K562 (cell line): ENCODE data around the gene CRAMP1. TPM values are rescaled to one million over a fixed set of nuclear protein-coding genes. Genes with fewer than 3 reads are reported as not detected.
A peak's percentile ranks its signal among the peaks of the same experiment; 100 is the strongest.

Source experiments
- ATAC-seq: fragments of 200-7000 bp; cut with Tn5 transposase; 3 replicates; pipeline ENCODE4 v1.9.1; 2020; ENCODE audit warnings: moderate library complexity
- BruUV-seq: library from RNA; stranded (reverse); fragments of 400-500 nt; replicated peaks from 2 replicates; lab custom pipeline; 2021; lab: Mats Ljungman, UMichigan
- CTCF ChIA-PET: fragments of 300-600 bp; formaldehyde crosslinking; extraction: SDS; loops from one replicate; lab custom pipeline; 2021; ENCODE audit warnings: low intra/inter-chr PET ratio; lab: Yijun Ruan, JAX
- POLR2A ChIA-PET: fragments of 300-600, 350-650 bp; sonication (Branson Sonifier 250); formaldehyde crosslinking; extraction: SDS; loops from one replicate; lab custom pipeline; 2021; ENCODE audit warnings: antibody characterized with exemption, inconsistent platforms; lab: Yijun Ruan, JAX
- DNase-seq, 4 experiments: peaks; one replicate each; pipeline versions ENCODE4 v3.0.0 to v3.0.0-alpha.2; 2011 to 2018; ENCODE audit warnings: low spot score in 3 of 4, mixed read lengths in 3 of 4; ENCODE audit errors: extremely low read depth in 1 of 4
- FAIRE-seq: peaks from 2 replicates; lab custom pipeline; 2011; peaks lifted over from hg19 to GRCh38; lab: Jason Lieb, UNC
- H2AFZ ChIP-seq: 2 replicates; pipeline ENCODE4 v1.6.0; 2011; ENCODE audit warnings: low read depth, low read length, control low read depth, inconsistent platforms
- H3K27ac ChIP-seq: fragments of 200-600 bp; 3 replicates; pipeline ENCODE4 v1.8.0; 2011; ENCODE audit warnings: low read depth, mild to moderate bottlenecking, control low read depth, inconsistent platforms, low read length, moderate library complexity, mixed read lengths; ENCODE audit errors: extremely low read depth
- H3K27me3 ChIP-seq, 2 experiments: fragments of 300-600 bp in 1 of 2; 2 replicates in 1 of 2; 3 replicates in 1 of 2; pipeline versions ENCODE4 v1.6.0 to v1.8.0; 2011; ENCODE audit warnings: inconsistent platforms in 2 of 2, low read length in 2 of 2, mild to moderate bottlenecking in 1 of 2, mixed read lengths in 1 of 2, moderate library complexity in 1 of 2; ENCODE audit not compliant: control insufficient read depth in 2 of 2, insufficient read depth in 2 of 2
- H3K36me3 ChIP-seq: fragments of 300-600 bp; 3 replicates; pipeline ENCODE4 v1.8.0; 2011; ENCODE audit warnings: mild to moderate bottlenecking, low read length, inconsistent platforms; ENCODE audit not compliant: control insufficient read depth, insufficient read depth
- H3K4me1 ChIP-seq, 2 experiments: fragments of 200-600 bp in 1 of 2; replicated peaks in 1 of 2; 2 replicates in 1 of 2; 3 replicates in 1 of 2; pipeline versions ENCODE4 v1.5.1 to v1.8.0; 2011; ENCODE audit warnings: inconsistent platforms in 2 of 2, low read length in 2 of 2, mild to moderate bottlenecking in 1 of 2, mixed read lengths in 1 of 2, moderate library complexity in 1 of 2; ENCODE audit not compliant: control insufficient read depth in 2 of 2, insufficient read depth in 2 of 2
- H3K4me2 ChIP-seq: 2 replicates; pipeline ENCODE4 v1.6.1; 2011; ENCODE audit warnings: low read length, control low read depth, inconsistent platforms, mixed read lengths; ENCODE audit not compliant: insufficient read depth
- H3K4me3 ChIP-seq: fragments of 200-600 bp; sonication (generic), shearing (Covaris generic); 2 replicates; pipeline ENCODE4 v1.5.1; 2016; ENCODE audit warnings: control low read depth, inconsistent platforms
- H3K79me2 ChIP-seq: fragments of 200-600 bp; 3 replicates; pipeline ENCODE4 v1.8.0; 2011; ENCODE audit warnings: low read length, inconsistent platforms; ENCODE audit not compliant: control insufficient read depth, insufficient read depth
- H3K9ac ChIP-seq, 2 experiments: 2 replicates each; pipeline versions ENCODE4 v1.6.0 to v1.6.1; 2011; ENCODE audit warnings: low read depth in 2 of 2, low read length in 2 of 2, control low read depth in 1 of 2, inconsistent platforms in 1 of 2, mild to moderate bottlenecking in 1 of 2, mixed read lengths in 1 of 2; ENCODE audit not compliant: insufficient read depth in 1 of 2
- H3K9me1 ChIP-seq: one replicate; pipeline ENCODE4 v1.6.0; 2011; ENCODE audit warnings: inconsistent platforms, mild to moderate bottlenecking, low read length, moderate library complexity; ENCODE audit not compliant: control insufficient read depth, insufficient read depth
- H3K9me3 ChIP-seq: replicated peaks from 2 replicates; pipeline ENCODE4 v1.5.1; 2011; ENCODE audit warnings: low read depth, low read length, inconsistent platforms; ENCODE audit not compliant: control insufficient read depth, insufficient read depth
- H4K20me1 ChIP-seq: replicated peaks from 2 replicates; pipeline ENCODE4 v1.6.1; 2011; ENCODE audit warnings: low read length, inconsistent platforms, mixed read lengths; ENCODE audit not compliant: control insufficient read depth, insufficient read depth
- BACH1 ChIP-seq: fragments of 200-800 bp; sonication (Bioruptor generic); IDR thresholded peaks from 2 replicates; pipeline ENCODE4 v1.6.1; 2016; ENCODE audit warnings: missing genetic modification characterization, missing compliant biosample characterization
- CXXC5 ChIP-seq: fragments of 250-450 bp; sonication (Bioruptor Pico); IDR thresholded peaks from 2 replicates; pipeline ENCODE4 v1.8.0; 2022; ENCODE audit warnings: inconsistent platforms, mild to moderate bottlenecking, moderate library complexity
- DACH1 ChIP-seq: fragments of 450-650 bp; IDR thresholded peaks from 2 replicates; pipeline ENCODE4 v1.6.1; 2018; ENCODE audit not compliant: partially characterized antibody
- GTF2B ChIP-seq: IDR thresholded peaks from 2 replicates; pipeline ENCODE4 v1.6.1; 2011; ENCODE audit not compliant: insufficient read length; ENCODE audit errors: extremely low read depth
- HMG20B ChIP-seq: fragments of 250-450 bp; sonication (Bioruptor Pico); IDR thresholded peaks from 2 replicates; pipeline ENCODE4 v1.5.0; 2021; ENCODE audit warnings: mild to moderate bottlenecking
- IRF2 ChIP-seq: sonication (generic); formaldehyde crosslinking; IDR thresholded peaks from 2 replicates; pipeline ENCODE4 v1.8.1; 2022; ENCODE audit warnings: mild to moderate bottlenecking, missing genetic modification reagents
- L3MBTL2 ChIP-seq: fragments of 450-650 bp; IDR thresholded peaks from 2 replicates; pipeline ENCODE4 v1.6.1; 2016; ENCODE audit warnings: mild to moderate bottlenecking, moderate library complexity
- NUFIP1 ChIP-seq: fragments of 450-650 bp; IDR thresholded peaks from 2 replicates; pipeline ENCODE4 v1.6.1; 2018; ENCODE audit not compliant: partially characterized antibody
- RAD21 ChIP-seq, 2 experiments: fragments of 250-450 bp in 1 of 2; fragments of 450-650 bp in 1 of 2; sonication (Bioruptor Pico) in 1 of 2; formaldehyde crosslinking in 1 of 2; IDR thresholded peaks in 1 of 2; conservative IDR thresholded peaks in 1 of 2; 2 replicates each; pipeline versions ENCODE4 v1.4.0 to v1.8.0; 2020 to 2022; ENCODE audit warnings: mild to moderate bottlenecking in 2 of 2, moderate library complexity in 1 of 2
- RBM14 ChIP-seq: fragments of 200-400 bp; formaldehyde crosslinking; IDR thresholded peaks from 2 replicates; pipeline ENCODE4 v1.6.1; 2018; ENCODE audit warnings: low read depth, mild to moderate bottlenecking, low read length, moderate library complexity, borderline replicate concordance; ENCODE audit not compliant: insufficient read depth
- ZNF217 ChIP-seq: sonication (generic); formaldehyde crosslinking; IDR thresholded peaks from 2 replicates; pipeline ENCODE4 v1.8.0; 2022; ENCODE audit warnings: mild to moderate bottlenecking, missing genetic modification reagents
- ZNF23 ChIP-seq: fragments of 250-450 bp; sonication (Bioruptor Pico); IDR thresholded peaks from 2 replicates; pipeline ENCODE4 v1.4.0; 2020; ENCODE audit warnings: mild to moderate bottlenecking
- ZNF24 ChIP-seq: fragments of 450-650 bp; IDR thresholded peaks from 2 replicates; pipeline ENCODE4 v1.6.1; 2016
- ZNF57 ChIP-seq: fragments of 450-650 bp; formaldehyde crosslinking; IDR thresholded peaks from 2 replicates; pipeline ENCODE4 v1.4.0; 2020; ENCODE audit warnings: mild to moderate bottlenecking, moderate library complexity
- ZNF766 ChIP-seq: fragments of 200-800 bp; sonication (Bioruptor generic); conservative IDR thresholded peaks from 2 replicates; pipeline ENCODE4 v1.6.1; 2016; ENCODE audit warnings: missing genetic modification characterization, missing compliant biosample characterization
- WGBS: fragments of 100-300 bp; shearing (Covaris generic); methylation state at CpG from one replicate; pipeline ENCODE4 v1.1.6; 2016; ENCODE audit warnings: low coverage, mixed read lengths; ENCODE audit not compliant: insufficient coverage; ENCODE audit errors: missing lambda C conversion rate; 5-methylcytosine and 5-hydroxymethylcytosine counted together
- in situ Hi-C: fragments of 300-500 bp; cut with MboI; formaldehyde crosslinking; loops from 4 replicates; pipeline ENCODE4 v1.15.0; 2018; ENCODE audit warnings: inconsistent platforms, mixed read lengths
- intact Hi-C: fragments of 100-400 bp; cut with micrococcal nuclease; formaldehyde crosslinking; loops from 2 replicates; pipeline ENCODE4 v1.14.2; 2022
- polyA plus RNA-seq, 8 experiments: library from polyadenylated mRNA; depleted of rRNA in 4 of 8; stranded (reverse) in 5 of 8; unstranded in 3 of 8; fragments of >200 nt; fragmentation: Nextera tagmentation in 2 of 8; fragmentation: Illumina TruSeq in 1 of 8; extraction: Ambion mirVana in 2 of 8; extraction: Trizol in 1 of 8; gene quantifications; 2 replicates each; pipeline versions ENCODE4 v1.2.1 to v1.2.3, GENCODE V29; 2011 to 2014; ENCODE audit warnings: inconsistent platforms in 1 of 8, missing spikeins in 1 of 8
- total RNA-seq, 7 experiments: library from RNA; depleted of rRNA in 6 of 7; stranded (reverse); fragments of >200 nt in 6 of 7; fragmentation: Illumina TruSeq in 2 of 7; extraction: Trizol in 2 of 7; gene quantifications; 2 replicates each; pipeline versions ENCODE4 v1.2.1 to v1.2.3, GENCODE V29; 2011 to 2021; ENCODE audit warnings: low replicate concordance in 1 of 7
- TF ChIP-seq, protein P1 (sequence below): fragments of 250-450 bp; sonication (Bioruptor Pico); IDR thresholded peaks from 2 replicates; pipeline ENCODE4 v1.5.0; 2021
- TF ChIP-seq, protein P2 (sequence below): fragments of 450-650 bp; IDR thresholded peaks from 2 replicates; pipeline ENCODE4 v1.6.1; 2016
- TF ChIP-seq, protein P3 (sequence below): IDR thresholded peaks from 2 replicates; pipeline ENCODE4 v1.6.1; 2016; ENCODE audit warnings: missing genetic modification characterization, missing compliant biosample characterization

The CRAMP1 gene
- total and polyA plus RNA-seq, 9 of the 15 experiments (the other 6 are each of a cell fraction or from before 2014, with no cell fraction given), result 0.52 to 20.8 (median 7.5) TPM

DNA sequence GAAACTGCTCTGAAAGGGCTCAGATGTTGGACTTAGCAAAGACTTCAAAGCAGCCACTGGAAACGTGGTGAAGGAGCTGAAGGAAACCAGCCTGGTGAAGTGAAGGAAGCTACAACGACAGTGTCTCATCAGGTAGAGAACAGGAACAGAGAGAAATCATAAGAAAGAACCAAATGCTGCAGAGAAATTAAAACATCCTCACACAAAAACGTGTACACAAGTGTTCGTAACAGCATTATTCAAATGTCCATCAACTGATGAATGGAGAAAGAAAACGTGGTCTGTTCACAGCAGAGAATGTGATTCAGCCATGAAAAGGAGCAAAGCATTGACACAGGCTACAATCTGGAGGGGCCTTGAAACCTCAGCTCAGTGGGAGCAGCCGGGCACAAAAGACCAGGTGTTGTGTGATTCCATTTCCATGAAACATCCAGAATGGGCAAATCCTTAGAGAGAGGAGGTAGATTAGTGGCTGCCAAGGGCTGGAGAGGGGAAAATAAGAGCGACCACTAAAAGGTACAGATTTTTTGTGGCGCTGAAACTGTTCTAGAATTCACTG is 27.2 kb upstream of the CRAMP1 start:
- in situ Hi-C loops, result no loop called here
- POLR2A ChIA-PET, result interaction anchor here (0.6 kb wide), 1 partner anchor 161 kb away, joined by 3 read pairs; no protein-coding TSS in a partner anchor
- DNase-seq, result no peak
- BruUV-seq, result no TSS peak
- Histone ChIP-seq H3K79me2 (no peaks in the 10 kb centered on the region), H4K20me1 (no peaks in the 10 kb centered on the region), H3K9me3 (no peaks in the 10 kb centered on the region), H3K4me2 (no peak overlapping the region), H2AFZ (no peak overlapping the region), H3K27ac (no peak overlapping the region), H3K4me3 (no peak overlapping the region), H3K4me1 (peaks cover 0 to 8% of the 10 kb centered on the region in 2 experiments; a peak in 1 of 5 replicates), H3K27me3 (no peaks in the 10 kb centered on the region), H3K9me1 (no peaks in the 10 kb centered on the region), H3K9ac (no peak overlapping the region), H3K36me3 (no peaks in the 10 kb centered on the region)
- FAIRE-seq, result peak; percentile 11
- CTCF ChIA-PET, result no interaction called here
- WGBS, result 37% methylated on average over 8 of the region's 8 CpGs
- TF ChIP-seq HMG20B (CRISPR knock-in tag), result no peak
- TF ChIP-seq IRF2 (CRISPR knock-in tag), result no peak
- TF ChIP-seq GTF2B, result no peak
- no peak for TF ChIP-seq RAD21 (CRISPR knock-in tag; conservative IDR thresholded peaks at IDR 0.05 in 1 of 2, IDR thresholded peaks at IDR 0.05 in 1 of 2)
- no peak for TF ChIP-seq NUFIP1
- no peak for TF ChIP-seq DACH1
- TF ChIP-seq ZNF57 (CRISPR knock-in tag), result no peak
- no peak for TF ChIP-seq L3MBTL2
- TF ChIP-seq, protein P1, sequence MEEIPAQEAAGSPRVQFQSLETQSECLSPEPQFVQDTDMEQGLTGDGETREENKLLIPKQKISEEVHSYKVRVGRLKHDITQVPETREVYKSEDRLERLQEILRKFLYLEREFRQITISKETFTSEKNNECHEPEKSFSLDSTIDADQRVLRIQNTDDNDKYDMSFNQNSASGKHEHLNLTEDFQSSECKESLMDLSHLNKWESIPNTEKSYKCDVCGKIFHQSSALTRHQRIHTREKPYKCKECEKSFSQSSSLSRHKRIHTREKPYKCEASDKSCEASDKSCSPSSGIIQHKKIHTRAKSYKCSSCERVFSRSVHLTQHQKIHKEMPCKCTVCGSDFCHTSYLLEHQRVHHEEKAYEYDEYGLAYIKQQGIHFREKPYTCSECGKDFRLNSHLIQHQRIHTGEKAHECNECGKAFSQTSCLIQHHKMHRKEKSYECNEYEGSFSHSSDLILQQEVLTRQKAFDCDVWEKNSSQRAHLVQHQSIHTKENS (CRISPR knock-in tag), result no peak
- no peak for TF ChIP-seq ZNF217 (CRISPR knock-in tag)
- TF ChIP-seq ZNF24, result no peak
- TF ChIP-seq, protein P2, sequence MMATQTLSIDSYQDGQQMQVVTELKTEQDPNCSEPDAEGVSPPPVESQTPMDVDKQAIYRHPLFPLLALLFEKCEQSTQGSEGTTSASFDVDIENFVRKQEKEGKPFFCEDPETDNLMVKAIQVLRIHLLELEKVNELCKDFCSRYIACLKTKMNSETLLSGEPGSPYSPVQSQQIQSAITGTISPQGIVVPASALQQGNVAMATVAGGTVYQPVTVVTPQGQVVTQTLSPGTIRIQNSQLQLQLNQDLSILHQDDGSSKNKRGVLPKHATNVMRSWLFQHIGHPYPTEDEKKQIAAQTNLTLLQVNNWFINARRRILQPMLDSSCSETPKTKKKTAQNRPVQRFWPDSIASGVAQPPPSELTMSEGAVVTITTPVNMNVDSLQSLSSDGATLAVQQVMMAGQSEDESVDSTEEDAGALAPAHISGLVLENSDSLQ, result no peak
- TF ChIP-seq BACH1 (tag), result no peak
- TF ChIP-seq, protein P3, sequence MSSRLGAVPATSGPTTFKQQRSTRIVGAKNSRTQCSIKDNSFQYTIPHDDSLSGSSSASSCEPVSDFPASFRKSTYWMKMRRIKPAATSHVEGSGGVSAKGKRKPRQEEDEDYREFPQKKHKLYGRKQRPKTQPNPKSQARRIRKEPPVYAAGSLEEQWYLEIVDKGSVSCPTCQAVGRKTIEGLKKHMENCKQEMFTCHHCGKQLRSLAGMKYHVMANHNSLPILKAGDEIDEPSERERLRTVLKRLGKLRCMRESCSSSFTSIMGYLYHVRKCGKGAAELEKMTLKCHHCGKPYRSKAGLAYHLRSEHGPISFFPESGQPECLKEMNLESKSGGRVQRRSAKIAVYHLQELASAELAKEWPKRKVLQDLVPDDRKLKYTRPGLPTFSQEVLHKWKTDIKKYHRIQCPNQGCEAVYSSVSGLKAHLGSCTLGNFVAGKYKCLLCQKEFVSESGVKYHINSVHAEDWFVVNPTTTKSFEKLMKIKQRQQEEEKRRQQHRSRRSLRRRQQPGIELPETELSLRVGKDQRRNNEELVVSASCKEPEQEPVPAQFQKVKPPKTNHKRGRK (tag), result no peak
- no peak for TF ChIP-seq CXXC5 (CRISPR knock-in tag)
- TF ChIP-seq RBM14, result no peak
- no peak for TF ChIP-seq ZNF766 (CRISPR knock-in tag)
- TF ChIP-seq ZNF23 (CRISPR knock-in tag), result no peak
- intact Hi-C loops, result no loop called here
- ATAC-seq, result no peak
